GM12892 (cell line): ENCODE data around the gene PAWR.
"Not testable (repeated sequence)": the region's sequence is repeated elsewhere in the genome, so short reads cannot be mapped to it uniquely, and the experiment has no call there.

Experiments
- DNase-seq: peaks from one replicate; pipeline ENCODE4 v3.0.0; 2011; ENCODE audit not compliant: insufficient read length
- FAIRE-seq: peaks from 2 replicates; lab custom pipeline; 2011; peaks lifted over from hg19 to GRCh38; lab: Jason Lieb, UNC
- POLR2A ChIP-seq: IDR thresholded peaks from 2 replicates; pipeline ENCODE4 v1.6.1; 2011; ENCODE audit warnings: low read depth, low read length, control low read depth
- POLR2AphosphoS5 ChIP-seq: IDR thresholded peaks from 2 replicates; pipeline ENCODE4 v1.6.1; 2011; ENCODE audit warnings: low read depth, low read length, control low read depth
- TAF1 ChIP-seq: IDR thresholded peaks from 2 replicates; pipeline ENCODE4 v1.6.1; 2011; ENCODE audit warnings: low read depth, mild to moderate bottlenecking, control low read depth, low read length, borderline replicate concordance

The PAWR gene

DNA sequence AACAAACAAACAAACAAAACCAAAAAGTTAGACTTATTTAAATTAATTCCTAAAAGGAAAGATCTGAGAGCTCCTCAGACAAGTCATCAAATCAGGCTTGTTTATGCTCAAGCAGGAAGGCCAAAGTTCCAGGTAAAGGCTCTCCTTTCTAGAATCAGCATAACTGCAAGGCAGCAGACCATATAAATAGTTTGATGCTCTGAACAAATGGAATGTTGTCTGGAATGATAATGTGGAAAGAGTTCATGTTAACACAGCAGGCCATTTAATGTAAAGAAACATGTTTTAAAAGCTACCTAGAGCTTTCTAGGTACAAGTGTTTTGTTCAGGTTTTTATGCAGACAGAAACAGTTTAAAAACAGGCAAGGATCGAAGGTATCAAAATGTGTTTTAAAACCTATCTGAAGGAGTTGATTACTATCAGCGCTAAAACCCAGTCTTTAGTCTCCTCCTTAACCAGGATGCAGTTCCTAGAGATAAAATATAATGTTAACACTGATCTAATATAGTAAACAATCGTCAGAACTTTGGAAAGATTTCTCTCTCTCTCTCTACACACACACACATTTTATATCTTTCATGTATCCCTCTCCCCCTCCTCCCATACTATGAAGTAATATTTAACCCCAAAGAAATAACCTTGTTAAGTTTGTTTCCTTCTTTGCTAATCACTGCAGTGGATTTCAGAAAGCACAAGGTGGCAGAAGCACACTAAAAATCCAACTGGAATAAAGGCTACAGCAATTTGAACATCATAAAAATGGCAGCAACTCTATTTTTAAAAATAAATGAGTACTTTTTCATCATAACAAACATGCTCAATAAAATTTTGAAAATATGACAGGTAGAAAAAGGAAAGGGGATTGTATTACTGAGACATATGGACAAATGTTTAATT, 135.5 kb downstream of the PAWR start:
- TF ChIP-seq POLR2A, result no peak
- no peak for TF ChIP-seq TAF1
- no peak for TF ChIP-seq POLR2AphosphoS5
- DNase-seq, result no peak
- no peak for FAIRE-seq

DNA sequence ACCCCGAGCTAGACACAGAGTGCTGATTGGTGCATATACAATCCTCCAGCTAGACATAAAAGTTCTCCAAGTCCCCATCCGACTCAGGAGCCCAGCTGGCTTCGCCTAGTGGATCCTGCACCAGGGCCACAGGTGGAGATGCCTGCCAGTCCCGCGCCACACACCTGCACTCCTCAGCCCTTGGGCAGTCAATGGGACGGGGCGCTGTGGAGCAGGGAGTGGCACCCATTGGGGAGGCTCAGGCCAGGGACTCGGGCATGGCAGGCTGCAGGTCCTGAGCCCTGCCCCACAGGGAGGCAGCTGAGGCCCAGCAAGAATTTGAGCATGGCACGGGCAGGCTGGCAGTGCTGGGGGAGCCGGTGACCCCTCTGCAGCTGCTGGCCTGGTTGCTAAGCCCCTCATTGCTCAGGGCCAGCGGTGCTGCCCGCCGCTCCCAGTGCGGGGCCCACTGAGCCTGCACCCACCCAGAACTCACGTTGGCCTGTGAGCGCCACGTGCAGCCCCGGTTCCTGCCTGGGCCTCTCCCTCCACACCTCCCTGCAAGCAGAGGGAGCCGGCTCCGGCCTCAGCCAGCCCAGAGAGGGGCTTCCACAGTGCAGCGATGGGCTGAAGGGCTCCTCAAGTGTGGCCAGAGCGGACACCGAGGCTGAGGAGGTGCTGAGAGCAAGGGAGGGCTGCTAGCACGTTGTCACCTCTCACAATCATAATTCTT, 136.7 kb downstream of the PAWR start:
- DNase-seq, result no peak
- TF ChIP-seq POLR2AphosphoS5 (no peak), TAF1 (no peak), POLR2A (no peak)
- FAIRE-seq, result no peak

DNA sequence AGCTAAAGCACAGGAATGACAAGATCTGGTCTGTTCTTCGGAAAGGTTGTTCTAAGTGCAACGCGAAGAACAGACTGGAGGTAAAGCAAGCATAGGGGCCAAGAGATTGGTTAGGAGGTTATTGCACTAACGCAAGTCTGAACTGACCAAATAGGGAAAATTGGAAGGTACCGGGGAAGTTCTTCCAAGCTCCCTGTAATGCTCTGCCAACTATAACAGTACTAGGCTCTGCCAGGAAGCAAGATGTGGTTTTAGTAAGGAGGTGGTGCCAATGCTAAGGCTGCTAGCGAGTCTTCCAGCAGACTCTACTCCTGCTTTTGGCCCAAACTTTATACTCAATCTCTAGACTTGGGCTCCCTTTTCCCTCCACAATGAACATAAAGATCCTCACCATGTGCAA, 138.6 kb downstream of the PAWR start:
- TF ChIP-seq POLR2AphosphoS5, result no peak
- no peak for TF ChIP-seq POLR2A
- no peak for TF ChIP-seq TAF1
- no peak for FAIRE-seq
- DNase-seq, result no peak

DNA sequence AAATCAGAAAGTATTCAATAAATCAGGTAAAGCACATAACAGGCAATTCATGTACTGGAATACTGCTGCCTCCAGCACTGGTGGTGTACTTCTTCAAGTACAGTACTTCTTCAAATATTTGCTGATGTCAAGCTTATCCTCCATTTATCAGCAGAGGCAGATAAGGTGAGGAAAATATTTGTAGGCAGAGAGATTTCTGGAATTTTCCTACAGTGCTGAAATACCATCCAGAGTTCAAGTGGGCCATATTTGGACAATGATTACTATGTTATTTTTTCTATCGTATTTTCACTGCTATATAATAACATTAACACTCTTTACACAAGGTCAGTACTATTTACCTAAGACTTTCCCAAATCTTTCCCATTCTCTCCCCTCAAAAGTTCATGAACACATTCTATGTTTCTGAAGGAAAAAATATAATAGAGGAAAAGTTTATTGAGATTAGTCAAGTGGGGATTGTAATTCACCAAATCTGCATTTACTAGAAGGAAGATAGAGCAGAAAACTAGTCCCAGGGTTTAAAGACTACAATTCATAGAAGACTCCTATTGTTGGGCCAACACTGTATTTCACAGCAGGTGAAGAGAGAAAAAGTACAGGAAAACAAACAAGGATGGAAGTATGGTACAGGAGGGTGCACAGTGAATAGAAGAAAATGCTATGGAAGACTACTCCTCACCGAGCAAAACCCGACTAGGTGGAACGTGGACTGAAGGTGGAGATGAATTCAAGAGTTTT, 141.1 kb downstream of the PAWR start:
- no peak for TF ChIP-seq TAF1
- DNase-seq, result no peak
- no peak for FAIRE-seq

DNA sequence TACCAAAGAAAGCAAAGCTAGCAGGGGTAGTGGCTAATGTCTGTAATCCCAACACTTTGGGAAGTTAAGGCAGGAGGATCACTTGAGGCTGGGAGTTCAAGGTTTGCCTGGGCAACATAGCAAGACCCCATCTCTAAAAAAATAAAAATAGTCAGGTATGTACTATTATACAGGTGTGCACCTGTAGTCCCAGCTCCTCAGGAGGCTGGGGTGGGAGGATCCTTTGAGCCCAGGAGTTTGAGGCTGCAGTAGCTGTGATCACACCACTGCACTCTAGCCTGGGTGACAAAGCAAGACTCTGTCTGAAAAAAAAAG, 142.2 kb downstream of the PAWR start:
- FAIRE-seq, result no peak
- no peak for DNase-seq
- no peak for TF ChIP-seq TAF1
- no peak for TF ChIP-seq POLR2A
- TF ChIP-seq POLR2AphosphoS5, result no peak

DNA sequence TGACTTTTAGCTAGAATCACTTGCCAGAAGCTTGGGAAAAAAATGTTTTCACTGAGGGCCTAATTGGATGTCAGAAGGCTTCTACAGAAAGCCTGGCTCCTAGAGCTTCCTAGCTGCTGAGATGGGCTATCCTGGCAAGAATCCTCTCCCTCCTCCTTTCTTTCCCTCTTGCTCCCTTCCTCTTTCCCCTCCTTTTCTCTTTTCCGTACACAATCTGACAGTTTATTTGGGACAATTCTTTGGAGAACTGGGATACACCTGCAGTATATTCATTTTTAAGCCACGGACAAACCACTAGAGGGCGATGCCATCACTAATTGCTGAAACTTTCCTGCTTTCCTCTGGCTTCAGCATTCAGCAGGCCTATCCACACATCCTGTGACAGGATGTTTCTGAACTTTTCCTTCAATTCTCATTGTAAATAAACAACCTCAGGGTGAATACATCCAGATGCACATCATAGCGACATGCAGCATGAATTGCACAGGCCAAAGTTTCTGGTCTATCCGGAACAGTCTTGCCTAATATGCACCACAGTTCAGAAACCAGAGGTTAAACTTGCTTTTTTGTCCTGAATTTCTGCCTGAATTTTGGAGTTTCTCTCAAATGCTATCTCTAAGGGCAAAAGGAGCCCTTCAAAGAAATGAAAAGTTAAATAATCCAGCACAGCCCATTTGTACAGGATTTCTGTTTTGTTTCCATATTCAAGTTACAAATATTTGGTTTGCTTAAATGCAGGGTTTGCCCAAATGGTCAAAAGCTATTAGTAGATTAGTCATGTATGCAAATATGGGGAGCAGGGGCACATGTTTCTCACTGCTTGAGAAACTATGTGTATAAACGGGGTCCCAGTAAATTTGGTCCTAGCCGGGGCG, 142.8 kb downstream of the PAWR start:
- FAIRE-seq (no peak), DNase-seq (no peak)
- TF ChIP-seq POLR2AphosphoS5 (no peak), POLR2A (no peak), TAF1 (no peak)

DNA sequence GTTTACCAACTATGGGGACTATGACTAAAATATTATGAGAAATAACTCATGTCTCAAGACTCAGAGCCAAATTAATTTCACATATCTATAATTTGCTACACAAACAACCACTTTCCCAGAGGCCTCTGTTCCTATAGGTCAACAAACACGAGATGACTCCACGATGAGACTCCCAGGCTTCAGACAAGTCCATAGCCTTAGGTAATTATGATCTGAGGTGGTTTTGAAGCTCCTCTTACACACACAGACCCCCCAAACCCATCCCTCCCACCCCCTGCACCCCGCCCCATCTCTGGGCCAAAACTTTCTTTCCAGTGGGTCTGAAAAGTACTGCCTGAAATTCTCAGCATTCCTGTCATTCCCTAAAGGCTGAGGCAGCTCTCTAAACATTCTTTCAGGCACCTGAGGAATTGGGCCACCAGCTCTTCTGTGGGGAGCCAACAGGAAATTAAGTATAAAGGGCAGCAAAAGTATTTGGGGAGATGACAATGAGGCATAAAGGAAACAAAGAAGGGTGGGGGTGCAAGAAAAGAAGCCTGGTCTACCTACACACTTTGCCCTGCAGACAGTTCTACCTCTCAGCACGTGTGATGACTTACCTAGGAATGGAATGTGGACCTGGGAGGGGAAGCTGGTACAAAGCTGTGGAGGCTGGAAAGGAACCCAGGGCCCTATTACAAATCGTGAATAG, 143.6 kb downstream of the PAWR start:
- no peak for FAIRE-seq
- DNase-seq, result no peak
- TF ChIP-seq POLR2AphosphoS5, result no peak
- TF ChIP-seq TAF1, result no peak
- no peak for TF ChIP-seq POLR2A

DNA sequence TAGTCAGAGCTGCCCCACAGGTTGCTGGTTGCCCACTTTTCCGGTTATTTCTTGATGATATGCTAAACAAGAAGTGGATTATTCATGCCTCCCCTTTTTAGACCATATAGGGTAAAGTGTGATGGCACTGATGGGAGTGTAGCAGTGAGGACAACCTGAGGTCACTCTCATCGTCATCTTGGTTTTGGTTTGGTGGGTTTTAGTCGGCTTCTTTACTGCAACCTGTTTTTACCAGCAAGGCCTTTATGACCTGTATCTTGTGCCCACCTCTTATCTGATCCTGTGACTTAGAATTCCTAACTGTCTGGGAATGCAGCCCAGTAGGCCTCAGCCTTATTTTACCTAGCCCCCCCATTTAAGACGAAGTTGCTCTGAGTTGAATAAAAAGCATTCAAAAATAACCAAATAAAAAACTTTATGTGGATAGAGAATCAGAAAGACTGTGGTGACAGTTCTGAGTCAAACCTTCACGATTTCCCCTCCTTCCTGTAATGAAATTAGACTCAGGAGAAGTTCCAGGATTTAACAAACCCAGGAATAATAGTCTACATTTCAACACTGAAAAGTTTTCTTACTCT, 144.2 kb downstream of the PAWR start:
- TF ChIP-seq POLR2AphosphoS5 (no peak), POLR2A (no peak), TAF1 (no peak)
- DNase-seq (no peak), FAIRE-seq (no peak)

DNA sequence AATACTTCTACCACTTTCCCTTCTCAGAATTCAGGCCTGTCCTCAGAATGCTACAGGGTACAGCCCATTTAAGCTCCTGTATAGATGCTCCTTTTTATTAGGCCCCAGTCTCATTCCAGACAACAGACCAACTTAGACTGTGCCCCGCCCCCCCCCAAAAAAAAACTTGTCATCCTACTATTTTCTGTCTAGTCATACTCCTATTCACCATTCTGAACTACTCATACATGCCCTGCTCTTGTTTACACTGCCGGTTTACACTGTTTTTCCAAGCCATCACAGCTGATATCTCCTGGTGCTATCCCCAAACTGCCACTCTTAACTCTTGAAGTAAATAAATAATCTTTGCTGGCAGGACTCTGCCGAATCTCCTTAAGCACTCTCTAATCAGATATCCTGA, 146.3 kb downstream of the PAWR start:
- FAIRE-seq, DNase-seq: not testable (repeated sequence)

DNA sequence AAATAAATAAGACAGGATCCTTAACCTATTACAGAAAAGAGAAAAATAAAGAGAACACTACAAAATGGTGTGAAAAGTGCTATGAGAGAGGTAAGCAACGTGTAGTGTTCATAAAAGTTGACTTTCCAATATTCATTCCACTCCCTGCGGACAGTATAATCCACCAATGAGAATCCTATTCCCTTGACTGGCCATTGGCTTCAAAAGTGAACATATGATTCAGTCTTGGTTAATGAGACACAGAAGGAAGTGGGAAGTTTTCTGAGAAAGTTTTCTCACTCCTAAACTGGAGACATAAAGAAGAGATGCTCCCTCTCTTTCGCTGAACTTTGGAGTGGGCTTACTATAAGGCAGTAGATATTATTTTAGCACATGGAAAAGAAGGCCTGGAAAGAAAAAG, 153.1 kb downstream of the PAWR start:
- TF ChIP-seq TAF1 (no peak), POLR2AphosphoS5 (no peak), POLR2A (no peak)
- no peak for DNase-seq
- no peak for FAIRE-seq
